ENCODE data around the gene ABHD12. TPM values are rescaled to one million over a fixed set of nuclear protein-coding genes. Genes with fewer than 3 reads are reported as not detected.

ABHD12 gene
- total RNA-seq, 1 experiment from 2014 or later, result 60.1 TPM

- ChIA-PET POLR2A (ENCODE audit: unreplicated experiment) (no interaction called here), CTCF (no interaction called here)
- H3K4me2 ChIP-seq, result no peak overlapping the region
- intact Hi-C loops (cut with micrococcal nuclease; ENCODE audit: unreplicated experiment), result no loop called here
- no peak overlapping the region for H3K27ac ChIP-seq
- H3K4me1 ChIP-seq (replicated peaks; ENCODE audit: insufficient read depth), result peaks cover 17% of the 10 kb centered on the region
- no peak overlapping the region for H3K4me3 ChIP-seq
- peaks cover 19% of the 10 kb centered on the region; the same call in 1 of the 2 replicates for H3K79me2 ChIP-seq (ENCODE audit: low read depth)
- H3F3A ChIP-seq (ENCODE audit: insufficient read depth, low read depth), result 0 out of 2 replicates have a peak, but pooled peaks cover 6% of the 10 kb centered on the region
- no peaks in the 10 kb centered on the region for H4K20me1 ChIP-seq (ENCODE audit: insufficient read depth)
- H3K36me3 ChIP-seq (ENCODE audit: low read depth), result no peaks in the 10 kb centered on the region
- no peak overlapping the region for H2AFZ ChIP-seq
- no peaks in the 10 kb centered on the region; the same call in 1 of the 2 replicates for H3K9me2 ChIP-seq (ENCODE audit: insufficient read depth)
- DNase-seq, result no peak
- H3K9me3 ChIP-seq (ENCODE audit: insufficient read depth, low read depth), result no peaks in the 10 kb centered on the region
- TF ChIP-seq CTCF (conservative IDR thresholded peaks at IDR 0.05) (no peak), EZH2 (IDR thresholded peaks at IDR 0.05; ENCODE audit: low read depth) (no peak)
- no peaks in the 10 kb centered on the region for H3K27me3 ChIP-seq (ENCODE audit: insufficient read depth, low read depth)
- BruUV-seq (replicated peaks), result no TSS peak
Observed at GRCh38 chr20:25351024-25351360, 39.6 kb downstream of the ABHD12 start.

GRCh38 chr20:25346349-25346748, 44.3 kb downstream of the ABHD12 start:
- Histone ChIP-seq H3K4me2 (no peak overlapping the region), H3F3A (ENCODE audit: insufficient read depth, low read depth) (0 out of 2 replicates have a peak, but pooled peaks cover 6% of the 10 kb centered on the region), H3K79me2 (ENCODE audit: low read depth) (peaks cover 28% of the 10 kb centered on the region), H3K27me3 (ENCODE audit: insufficient read depth, low read depth) (no peaks in the 10 kb centered on the region), H3K36me3 (ENCODE audit: low read depth) (no peaks in the 10 kb centered on the region), H3K9me3 (ENCODE audit: insufficient read depth, low read depth) (no peaks in the 10 kb centered on the region), H3K4me1 (replicated peaks; ENCODE audit: insufficient read depth) (no peaks in the 10 kb centered on the region), H4K20me1 (ENCODE audit: insufficient read depth) (peaks cover 5% of the 10 kb centered on the region; the same call in 1 of the 2 replicates), H2AFZ (no peak overlapping the region), H3K4me3 (no peak overlapping the region), H3K27ac (no peak overlapping the region), H3K9me2 (ENCODE audit: insufficient read depth) (no peaks in the 10 kb centered on the region)
- TF ChIP-seq CTCF (conservative IDR thresholded peaks at IDR 0.05), result no peak
- no peak for TF ChIP-seq EZH2 (IDR thresholded peaks at IDR 0.05; ENCODE audit: low read depth)
- no peak for DNase-seq
- intact Hi-C loops (cut with micrococcal nuclease; ENCODE audit: unreplicated experiment), result no loop called here
- ChIA-PET CTCF (no interaction called here), POLR2A (ENCODE audit: unreplicated experiment) (no interaction called here)
- no TSS peak for BruUV-seq (replicated peaks)

- Histone ChIP-seq H3K4me2 (no peak overlapping the region), H3F3A (ENCODE audit: insufficient read depth, low read depth) (0 out of 2 replicates have a peak, but pooled peaks cover 2% of the 10 kb centered on the region), H3K4me1 (replicated peaks; ENCODE audit: insufficient read depth) (no peaks in the 10 kb centered on the region), H3K27me3 (ENCODE audit: insufficient read depth, low read depth) (no peaks in the 10 kb centered on the region), H3K79me2 (ENCODE audit: low read depth) (peaks cover 31% of the 10 kb centered on the region), H3K36me3 (ENCODE audit: low read depth) (no peaks in the 10 kb centered on the region), H3K9me2 (ENCODE audit: insufficient read depth) (no peaks in the 10 kb centered on the region), H3K27ac (no peak overlapping the region), H4K20me1 (ENCODE audit: insufficient read depth) (peaks cover 5% of the 10 kb centered on the region; the same call in 1 of the 2 replicates), H3K4me3 (no peak overlapping the region), H2AFZ (no peak overlapping the region), H3K9me3 (ENCODE audit: insufficient read depth, low read depth) (no peaks in the 10 kb centered on the region)
- ChIA-PET CTCF (interaction anchor here (0.6 kb wide), 1 partner anchor 24 kb away, joined by 3 read pairs; no protein-coding TSS in a partner anchor), POLR2A (ENCODE audit: unreplicated experiment) (no interaction called here)
- BruUV-seq (replicated peaks), result no TSS peak
- TF ChIP-seq CTCF (conservative IDR thresholded peaks at IDR 0.05) (no peak), EZH2 (IDR thresholded peaks at IDR 0.05; ENCODE audit: low read depth) (no peak)
- intact Hi-C loops (cut with micrococcal nuclease; ENCODE audit: unreplicated experiment), result no loop called here
- no peak for DNase-seq
Observed at GRCh38 chr20:25345721-25346120, 44.9 kb downstream of the ABHD12 start.

Data from PC-9 (cell line).